Hepatic stellate cell (primary cell): ENCODE data around the gene ERGIC1.

ENCODE experiments used
- DNase-seq: peaks from one replicate; pipeline ENCODE4 v3.0.0; 2011; ENCODE audit warnings: low spot score

Gene ERGIC1

DNA sequence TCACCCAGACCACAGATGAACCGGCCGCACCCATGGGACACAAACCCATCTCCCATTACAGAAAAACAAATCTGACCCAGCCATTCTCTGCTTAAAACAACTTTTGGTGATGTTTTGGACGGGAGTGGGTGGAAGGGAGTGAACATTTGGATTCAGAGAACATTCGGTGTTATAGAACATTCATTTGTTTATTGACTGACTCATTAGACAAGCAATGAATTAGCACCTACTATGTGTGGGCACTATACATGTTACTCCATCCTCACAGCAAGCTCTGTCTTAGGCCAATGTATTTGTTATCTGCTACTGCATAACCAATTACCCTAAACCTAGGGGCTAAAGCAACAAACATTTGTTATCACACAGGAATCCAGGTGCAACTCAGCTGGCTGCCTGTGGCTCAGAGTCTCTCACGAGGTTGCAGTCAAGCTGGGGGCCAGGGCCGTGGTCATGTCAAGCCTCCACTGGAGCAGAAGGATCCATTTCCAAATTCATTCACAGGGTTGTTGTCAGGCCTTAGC is 5.1 kb upstream of the ERGIC1 start:
- no peak for DNase-seq

DNA sequence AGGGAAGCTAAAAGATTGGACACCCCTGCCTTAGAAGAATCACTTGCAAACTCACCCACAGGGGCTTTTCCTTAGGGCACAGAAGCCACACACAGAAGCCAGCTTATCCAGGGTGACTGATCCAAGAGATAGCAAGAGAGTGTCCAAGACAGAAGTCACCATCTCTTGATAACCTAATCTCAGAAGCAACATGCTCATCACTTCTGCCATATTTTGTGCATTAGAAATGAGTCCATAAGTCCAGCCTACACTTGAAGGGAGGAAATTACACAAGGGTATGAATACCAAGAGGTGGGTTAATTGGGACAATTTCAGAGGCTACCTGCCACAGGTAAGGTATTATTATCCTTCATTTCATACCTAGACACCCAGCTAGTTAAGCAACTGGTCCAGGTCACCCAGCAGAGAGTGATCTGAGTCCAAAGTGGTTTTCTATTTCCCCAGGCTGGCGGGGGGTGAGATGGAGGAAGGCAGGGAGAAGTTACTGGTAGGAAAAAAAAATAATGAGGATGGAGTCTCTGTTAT is 3.7 kb upstream of the ERGIC1 start:
- DNase-seq = no peak

DNA sequence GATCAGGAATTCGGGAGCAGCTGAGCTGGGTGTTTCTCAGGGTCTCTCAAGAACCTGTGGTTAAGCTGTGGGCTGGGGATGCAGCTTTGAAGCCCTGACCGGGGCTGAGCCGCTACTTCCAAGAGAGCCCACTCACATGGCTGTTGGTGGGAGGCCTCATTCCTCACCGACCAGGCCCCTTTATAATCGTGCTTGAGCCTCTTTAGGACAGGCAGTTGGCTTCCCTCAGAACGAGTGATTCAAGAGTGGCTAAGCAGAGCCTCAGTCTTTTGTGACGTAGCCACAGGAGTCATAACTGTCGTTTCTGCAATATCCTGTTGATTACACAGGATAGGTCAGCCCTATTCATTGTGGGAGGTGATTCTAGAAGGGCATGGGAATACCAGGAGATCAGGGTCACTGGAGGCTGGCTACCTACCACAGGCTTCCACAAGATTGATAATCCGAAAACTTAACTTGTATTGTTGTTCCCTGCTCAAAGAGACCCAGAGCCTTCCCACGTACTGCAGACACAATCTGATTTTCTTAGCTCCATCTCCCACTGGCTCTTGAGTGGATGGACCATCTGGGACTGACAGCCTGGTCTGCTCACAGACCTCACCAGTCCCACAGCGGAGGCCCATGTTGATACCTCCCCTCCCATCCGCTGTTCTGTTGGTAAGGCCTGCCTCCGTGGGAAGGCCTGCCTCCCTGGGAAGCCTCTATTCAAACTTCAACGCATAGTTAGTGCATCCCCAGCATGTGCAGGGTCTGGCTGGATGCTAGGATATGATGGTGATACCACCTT is 3.0 kb upstream of the ERGIC1 start:
- peak; percentile 29 for DNase-seq

DNA sequence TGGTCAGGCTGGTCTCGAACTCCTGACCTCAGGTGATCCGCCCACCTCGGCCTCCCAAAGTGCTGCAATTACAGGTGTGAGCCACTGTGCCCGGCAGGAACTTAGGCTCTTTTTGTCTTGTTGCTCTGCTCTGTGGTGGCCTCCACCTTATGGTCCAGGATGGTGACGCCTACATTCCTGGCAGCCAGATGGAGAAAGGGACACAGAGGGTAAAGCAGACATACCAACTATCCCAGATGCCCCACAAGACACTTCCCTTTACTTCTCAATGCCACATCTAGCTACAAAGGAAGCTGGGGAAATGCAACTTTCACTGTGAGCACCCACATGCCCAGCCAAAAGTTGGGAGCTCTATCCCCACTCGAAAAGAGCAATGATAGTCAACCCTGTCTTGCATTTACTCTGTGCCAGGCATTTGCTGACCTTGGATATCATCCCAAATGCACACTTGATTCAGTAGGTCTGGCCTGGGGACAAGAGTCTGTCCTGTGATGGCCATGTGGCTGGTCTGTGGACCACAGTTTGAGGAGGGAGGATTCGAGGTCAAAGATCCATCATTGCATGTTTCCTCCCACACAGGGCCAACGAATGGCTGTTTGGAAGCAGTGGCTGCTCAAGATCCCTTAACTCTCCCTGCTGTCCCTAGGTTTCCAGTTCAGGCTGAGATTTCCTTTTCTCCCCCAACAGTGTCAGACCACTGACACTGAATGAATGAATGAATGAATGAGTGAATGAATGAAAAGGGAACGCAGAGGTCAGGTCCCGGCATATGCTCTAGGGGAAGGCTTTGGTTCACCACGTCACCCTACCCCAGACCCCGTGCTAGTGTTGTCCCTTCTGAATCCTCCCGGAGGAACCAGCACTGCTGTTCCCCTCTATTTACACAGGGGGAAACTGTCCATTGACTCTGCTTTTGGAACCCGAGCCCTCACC is 1.4 kb upstream of the ERGIC1 start:
- no peak for DNase-seq

DNA sequence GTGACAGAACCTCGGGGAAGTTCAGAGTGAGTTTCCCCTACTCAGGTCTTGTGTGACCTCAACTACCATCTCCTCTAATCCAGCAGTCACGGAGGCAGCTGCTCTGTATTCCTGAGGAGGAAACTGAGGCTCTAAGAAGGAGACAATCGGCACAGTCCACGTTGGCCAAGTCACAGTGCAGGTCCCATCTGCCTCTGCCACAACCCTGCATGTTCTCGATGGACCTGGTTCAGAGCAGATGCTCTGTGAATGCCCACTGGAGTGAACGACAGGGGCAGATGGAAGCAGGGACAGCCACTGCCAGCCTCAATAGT is 722 bp upstream of the ERGIC1 start:
- no peak for DNase-seq

DNA sequence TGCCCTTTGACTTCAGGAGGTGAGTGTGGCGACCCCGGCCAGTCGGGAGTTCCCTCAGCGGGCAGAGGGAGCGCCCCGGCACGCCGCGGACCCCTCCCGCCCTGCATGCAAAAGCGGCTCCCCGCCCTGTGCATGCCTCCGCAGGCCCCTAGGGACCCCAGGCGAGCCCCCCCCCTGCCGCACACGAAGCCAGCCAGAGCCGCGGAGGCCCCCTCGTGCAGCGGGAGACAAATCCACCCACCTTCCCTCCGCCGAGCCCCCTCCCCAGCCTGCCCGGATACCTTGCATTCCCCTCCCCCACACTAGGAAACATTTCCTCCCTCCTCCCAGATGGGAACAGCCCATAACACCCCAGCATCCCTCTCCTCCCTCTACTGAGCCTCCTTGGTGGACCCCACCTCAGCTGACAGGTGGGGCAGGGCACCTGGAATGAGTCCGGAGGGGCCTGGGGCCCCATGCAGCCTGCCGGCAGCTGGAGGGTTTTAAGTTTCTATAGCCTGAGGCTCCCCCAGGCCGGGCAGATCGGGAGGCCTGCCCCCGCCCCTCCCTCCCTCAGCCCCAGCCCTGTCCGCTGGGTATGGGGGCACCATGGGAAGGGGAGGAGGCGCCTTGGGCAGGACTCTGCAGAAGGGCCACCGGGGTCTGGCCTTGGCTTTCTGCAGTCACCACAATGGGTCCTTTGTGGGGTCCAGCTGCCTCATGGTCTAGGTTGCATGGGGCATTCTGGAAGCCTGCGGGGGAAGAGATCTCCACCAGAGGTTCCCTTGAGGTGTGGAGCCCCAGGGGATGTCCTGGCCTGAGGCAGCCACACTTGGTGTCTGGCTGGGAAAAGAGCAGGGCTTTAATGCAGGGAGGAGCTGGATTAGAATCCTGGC is 601 bp downstream of the ERGIC1 start:
- DNase-seq = peak; percentile 55

DNA sequence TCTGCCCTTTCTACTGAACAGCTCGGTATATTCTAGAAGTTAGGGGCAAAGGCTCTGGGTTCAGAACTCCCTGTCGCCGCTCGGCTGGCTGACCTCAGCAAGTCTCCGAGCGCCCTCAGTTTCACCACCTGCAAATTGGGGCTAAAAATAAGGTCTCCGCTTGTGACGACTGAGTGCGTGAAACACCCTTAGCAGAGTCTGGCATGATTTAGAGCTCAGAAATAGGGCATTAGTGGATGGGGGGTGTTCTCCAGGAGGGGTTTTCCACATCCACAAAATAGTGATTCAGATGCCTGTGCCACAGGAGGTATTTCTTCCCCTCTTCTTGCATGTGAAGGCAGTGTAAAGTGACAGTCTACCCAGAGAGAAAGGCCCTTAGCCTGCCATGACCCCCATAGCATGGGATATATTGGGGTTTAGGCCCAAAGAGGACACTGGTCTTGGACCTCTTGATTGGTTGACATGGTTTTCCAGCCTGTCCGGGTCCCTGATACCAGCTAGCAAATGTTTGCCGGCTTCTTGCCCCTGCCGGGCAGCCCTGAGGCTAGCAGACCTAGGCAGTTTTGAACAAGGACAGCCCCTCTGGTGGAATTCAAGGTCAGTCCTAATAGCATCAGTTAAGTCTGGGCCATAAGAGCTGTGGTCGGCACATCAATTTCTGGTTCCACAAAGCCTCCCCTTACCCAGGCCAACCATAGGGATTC is 1.4 kb downstream of the ERGIC1 start:
- DNase-seq = no peak

DNA sequence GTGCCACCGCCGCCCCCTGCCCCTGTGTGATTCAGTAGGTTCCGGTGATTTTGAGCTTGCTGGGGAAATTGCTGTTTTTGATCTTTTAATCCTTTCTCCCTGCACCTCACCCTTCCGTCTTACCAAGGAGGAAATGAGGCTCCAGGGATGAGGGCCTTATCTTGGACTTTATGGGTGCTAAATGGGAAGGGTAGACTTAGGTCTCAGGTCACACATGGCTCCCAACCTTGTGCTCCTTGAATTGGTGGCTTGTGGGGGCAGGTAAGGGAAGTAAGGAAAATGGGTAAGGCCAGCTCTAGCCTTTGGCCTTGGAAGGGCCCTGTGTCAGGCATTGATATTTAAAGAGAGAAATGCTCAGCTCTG is 1.9 kb downstream of the ERGIC1 start:
- no peak for DNase-seq

DNA sequence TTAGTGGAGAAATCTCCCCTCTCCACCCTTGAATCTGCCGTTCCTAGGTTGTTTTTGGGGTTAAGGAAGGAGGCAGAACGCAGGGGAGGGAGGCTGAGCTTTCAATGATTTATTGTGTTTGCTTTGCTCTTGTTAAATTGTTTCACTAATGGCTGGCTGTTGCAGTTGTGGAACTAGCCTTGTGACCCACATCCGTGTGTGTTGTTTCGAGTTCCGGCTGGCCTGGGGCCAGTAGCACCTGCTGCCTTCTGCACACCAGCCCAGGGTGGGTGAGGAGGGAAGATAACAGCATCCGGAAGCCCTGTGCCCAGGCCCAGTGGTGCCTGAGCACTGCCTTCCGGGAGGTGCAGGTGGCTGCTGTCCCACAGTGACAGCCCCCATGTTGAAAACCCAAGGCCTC is 3.6 kb downstream of the ERGIC1 start:
- DNase-seq = no peak

DNA sequence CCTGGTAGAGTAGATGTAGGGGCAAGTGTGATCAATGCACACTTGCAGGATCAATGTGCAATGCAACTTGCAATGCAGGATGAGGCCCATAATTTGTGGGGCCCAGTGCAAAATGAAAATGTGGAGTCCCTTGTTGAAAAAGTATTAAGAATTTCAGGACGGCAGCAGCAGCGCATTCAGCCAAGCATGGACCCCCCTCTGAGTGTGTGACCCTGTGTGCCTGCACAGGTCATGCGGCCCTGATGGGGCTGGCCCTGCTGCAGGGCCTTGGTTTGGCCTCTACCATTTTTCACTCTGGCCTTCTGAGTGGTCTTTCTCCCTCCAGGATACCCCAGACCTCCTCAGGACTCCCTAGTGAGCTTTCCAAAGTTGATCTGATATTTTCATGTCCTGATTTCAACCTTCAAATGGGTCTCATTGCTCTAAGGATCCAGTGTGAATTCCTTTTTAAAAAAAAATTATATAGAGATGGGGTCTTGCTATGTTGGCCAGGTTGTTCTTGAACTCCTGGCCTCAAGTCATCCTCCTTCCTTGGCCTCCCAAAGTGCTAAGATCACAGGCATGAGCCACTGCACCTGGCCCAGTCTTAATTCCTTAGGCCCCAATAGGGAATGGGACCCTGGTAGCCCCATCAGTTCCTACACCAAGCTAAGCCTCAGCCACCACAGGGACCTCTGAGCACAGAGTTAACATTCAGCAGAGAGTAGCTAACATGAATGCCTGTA is 4.3 kb downstream of the ERGIC1 start:
- DNase-seq = no peak

DNA sequence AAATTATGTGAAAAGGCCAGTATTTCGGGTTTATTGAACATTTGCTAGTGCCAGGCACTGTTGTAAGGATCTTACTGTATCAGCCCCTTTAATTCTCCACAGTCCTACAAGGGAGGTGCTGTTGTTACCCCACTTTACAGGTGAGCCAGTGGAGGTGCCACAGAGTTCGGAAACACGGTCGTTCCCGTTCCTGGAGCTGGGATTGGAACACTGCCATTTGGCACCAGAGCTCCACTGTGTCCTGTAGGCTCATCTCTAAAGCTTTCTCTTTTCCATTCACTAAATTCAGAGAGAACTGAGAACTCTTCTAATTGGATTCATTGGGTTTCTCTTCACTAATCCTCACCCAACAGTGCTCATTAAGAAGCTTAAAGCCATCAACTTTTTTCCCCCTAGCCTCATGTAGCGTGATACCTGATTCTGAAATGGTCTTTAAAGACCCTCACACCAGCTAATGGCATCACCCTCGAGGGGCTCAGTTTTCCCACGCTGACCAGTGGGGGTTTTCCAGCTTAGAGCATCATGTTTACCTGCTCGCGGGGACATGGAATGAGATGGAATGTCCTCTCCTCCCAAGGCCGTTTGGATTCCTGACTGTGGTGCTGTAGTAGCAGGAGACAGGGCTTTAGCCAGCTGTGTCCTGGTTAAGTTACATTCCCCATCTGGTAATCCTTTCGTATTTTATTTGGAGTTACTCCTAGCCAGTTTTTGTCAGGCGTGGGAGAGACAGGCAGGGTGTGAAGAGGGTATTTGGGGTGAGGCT is 5.8 kb downstream of the ERGIC1 start:
- no peak for DNase-seq

DNA sequence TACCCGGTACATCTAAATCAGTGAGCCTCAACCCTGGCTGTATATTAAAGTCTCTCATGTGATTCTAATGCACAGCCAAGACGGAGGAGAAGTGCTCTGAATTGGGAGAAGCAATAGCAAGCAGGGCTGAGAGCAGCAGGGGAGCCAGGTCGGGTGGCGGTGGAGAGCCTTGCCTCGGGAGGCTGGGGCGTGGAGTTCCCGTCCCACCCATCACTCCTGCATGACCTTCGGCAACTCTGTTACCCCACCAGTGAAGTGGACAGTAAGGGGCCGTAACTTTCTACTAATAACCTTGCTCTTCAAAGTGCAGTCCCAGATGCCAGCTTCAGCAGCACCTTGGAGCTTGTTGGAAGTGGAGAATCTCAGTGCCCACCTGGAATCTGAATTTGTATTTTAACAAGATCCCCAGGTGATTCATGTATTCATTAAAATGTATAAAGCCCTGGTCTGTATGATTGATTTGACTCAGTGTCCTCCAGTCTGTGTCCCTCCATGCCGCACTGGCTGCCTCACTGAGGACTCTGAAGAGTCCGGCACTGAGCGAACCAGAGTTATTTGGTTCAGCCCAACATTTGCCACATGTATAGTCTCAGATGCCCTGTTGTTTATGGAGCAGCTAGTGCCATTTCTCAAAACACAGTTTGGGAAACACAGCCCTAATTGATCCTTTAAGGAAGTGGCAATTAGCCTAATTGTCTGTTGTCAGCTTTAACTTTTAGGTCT is 6.5 kb downstream of the ERGIC1 start:
- no peak for DNase-seq

DNA sequence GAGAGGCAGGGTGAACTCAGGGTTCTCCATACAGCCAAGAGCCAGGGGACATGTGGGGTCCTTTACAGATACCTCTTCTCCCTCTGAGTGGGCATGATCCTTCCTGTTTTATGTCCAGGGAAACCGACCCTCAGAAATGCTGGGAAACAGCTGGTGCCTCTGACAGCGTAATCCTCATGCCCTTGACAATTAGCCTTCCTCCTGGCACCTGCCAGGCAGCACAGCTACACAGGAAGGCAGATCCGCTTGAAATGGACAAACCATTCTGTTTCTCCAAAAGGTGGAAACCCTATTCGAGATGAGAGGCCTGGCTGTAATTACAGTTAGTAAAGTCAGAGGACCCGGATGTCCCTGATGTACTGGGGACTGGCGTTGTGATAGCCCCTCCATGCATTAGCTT is 7.2 kb downstream of the ERGIC1 start:
- no peak for DNase-seq

DNA sequence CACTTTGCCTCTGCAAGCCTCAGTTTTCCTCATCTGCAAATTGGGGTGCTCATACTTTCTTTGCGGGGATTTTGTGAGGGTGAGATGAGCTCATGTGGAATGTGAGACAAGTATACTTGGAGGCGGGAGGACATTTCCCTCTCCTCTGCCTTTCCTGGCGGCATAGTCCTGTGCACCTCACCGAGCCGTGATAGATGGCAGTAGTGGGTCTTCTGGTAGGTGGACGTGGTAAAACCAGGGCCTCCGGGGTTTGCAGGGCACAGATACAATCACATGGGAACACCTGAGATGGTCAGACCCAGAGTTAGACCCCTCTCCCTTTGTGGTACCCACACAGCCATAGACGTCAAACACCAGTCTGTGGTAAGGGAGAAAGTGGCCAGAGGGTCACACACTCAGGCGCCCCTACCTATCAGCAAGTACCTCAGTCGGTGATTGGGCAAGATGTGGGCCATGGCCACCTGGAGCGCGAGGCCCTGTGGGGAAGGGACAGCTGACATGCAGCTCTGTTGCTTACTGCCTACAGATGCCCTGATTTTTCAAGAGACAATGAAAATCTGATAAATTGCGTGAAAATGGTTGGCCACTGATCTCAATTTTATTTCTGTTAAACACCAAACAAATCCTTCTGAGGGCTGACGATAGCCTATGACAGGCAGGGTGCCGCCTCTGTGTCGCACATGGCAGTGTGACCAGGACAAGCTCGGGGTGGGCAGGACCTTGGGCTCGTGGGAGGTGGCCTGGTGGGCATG is 9.9 kb downstream of the ERGIC1 start:
- no peak for DNase-seq

DNA sequence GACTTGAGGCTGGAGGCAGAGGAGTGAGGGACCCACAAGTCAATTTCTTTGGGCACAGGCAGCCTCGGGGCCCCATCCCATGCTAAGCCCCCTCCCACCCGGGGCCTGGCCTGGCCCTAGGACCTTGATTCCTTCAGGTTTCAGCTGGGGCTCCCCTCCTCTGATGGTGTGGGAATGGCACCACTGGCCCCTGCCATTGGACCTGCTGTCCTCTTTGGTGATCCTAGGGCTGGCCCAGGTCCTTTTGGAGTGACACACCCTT is 10.5 kb downstream of the ERGIC1 start:
- no peak for DNase-seq

DNA sequence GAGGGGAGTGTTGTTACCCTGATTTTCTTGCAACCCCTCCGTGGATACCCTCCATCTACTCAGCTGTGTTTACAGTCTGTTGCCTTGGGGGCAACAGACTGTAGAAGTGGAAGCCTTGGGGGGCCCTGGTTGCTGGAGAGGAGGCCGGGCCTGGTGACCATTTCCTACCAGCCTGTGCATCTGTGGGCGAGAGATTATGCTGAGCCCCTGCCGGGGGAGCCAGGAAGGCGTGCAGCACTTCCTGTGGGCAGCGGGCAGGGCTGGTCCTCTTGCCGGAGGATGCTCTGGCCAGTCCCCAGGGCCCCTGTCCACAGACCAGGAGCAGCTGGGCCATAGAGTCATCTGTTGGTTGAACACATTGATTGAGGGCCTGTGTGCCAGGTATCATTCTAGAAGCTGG is 11.1 kb downstream of the ERGIC1 start:
- no peak for DNase-seq

DNA sequence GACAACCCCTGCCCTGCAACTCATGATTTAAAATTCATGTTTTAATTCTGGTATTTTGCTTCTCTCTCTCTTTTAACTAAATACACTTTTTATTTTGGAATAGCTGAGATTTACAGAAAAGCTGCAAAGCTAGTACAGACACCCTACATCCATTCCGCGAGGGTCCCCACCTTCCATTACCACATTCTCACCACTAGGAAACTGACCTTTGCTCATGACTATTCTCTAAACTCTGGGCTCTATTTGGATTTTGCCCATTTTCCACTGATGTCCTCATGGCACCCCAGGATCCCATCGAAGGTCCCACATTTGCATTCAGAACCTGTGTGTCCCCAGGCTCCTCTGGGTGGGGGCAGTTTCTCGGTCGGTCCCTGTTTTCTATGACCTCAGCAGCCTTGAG is 11.5 kb downstream of the ERGIC1 start:
- DNase-seq = no peak

DNA sequence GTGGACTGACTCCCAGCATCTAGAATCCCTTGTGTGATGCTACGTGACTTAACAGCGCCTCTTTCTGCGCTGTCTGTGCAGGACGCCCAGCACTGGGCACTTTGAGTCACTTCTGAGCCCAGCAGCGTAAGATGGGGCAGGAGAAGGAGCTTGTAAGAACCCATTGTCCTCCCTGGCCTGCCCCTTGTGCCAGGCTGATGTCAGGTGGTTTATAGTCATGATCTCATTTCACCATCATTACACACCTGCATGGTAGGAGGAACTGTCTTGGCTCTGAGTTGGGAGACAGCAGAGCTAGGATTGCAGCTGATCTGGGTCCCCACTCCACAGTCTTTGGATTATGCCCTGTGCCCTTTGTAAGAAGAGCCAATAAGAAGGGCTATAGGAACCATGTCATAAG is 12.2 kb downstream of the ERGIC1 start:
- DNase-seq = no peak

DNA sequence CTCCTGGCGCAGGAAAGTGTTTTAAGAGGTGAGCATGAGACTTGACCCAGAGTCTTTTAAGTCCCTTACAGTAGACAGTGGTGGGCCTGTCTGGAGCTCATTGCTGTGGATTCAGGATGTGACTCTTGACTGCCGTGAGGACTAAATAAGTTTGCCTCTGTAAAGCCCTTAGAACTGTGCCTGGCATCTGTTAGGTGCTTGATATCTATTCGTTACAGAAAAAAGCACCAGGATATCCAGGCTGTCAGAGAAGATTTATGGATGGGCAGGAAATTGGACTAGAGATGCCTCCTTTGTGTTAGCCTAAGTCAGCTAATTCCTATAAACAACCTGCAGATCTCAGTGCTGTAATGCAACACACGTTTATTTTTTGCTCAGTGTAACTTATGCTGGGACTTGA is 12.6 kb downstream of the ERGIC1 start:
- no peak for DNase-seq
